HuH-7 (cell line): ENCODE data around the gene MSH3.
A peak's percentile ranks its signal among the peaks of the same experiment; 100 is the strongest.
"Not testable (repeated sequence)": the region's sequence is repeated elsewhere in the genome, so short reads cannot be mapped to it uniquely, and the experiment has no call there.

Experiments used
- DNase-seq: peaks from one replicate; pipeline ENCODE4 v3.0.0; 2011; ENCODE audit warnings: low spot score

The MSH3 gene

DNA sequence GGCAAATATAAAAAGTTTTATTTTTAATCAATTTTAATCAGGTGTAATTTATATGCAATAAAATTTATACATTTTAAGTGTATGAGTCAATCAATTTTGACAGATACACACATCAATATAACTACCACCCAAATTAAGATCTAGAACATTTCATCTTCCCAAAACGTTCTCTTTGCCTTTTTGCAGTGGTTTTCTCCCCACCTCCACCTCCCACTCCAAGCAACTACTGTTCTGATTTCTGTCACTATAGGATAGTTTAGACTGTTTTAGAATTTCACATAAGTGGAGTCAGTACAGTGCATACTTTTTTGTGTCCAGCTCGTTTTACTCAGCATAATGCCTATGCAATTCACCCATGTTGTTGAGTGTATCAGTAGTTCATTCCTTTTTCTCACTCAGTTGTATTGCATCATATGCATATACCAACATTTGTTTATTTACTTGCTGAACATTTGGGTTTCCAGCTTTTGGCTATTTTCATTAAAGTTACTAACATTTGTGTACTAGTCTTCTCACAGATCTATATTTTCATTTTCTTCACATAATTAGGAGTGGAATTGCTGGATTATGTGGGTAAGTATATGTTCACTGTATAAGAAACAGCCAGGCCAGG, 52.5 kb downstream of the MSH3 start:
- DNase-seq, result no peak

DNA sequence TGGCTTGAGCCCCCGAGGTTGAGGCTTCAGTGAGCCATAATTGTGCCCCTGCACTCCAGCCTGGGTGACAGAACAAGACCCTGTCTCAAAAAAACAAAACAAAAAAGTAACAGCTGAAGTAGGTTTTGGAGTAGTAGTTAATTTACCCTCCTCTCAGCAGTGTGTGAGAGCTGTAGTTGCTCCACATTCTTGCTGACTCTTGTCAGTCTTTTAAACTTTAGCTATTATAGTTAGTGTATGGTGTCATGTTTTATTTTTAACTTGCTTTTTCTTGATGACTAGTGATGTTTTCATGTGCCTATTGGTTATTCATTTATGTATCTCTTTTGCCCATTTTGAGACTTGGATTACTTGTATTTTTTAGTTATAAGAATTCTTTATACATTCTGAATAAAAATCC, 53.2 kb downstream of the MSH3 start:
- DNase-seq, result no peak

DNA sequence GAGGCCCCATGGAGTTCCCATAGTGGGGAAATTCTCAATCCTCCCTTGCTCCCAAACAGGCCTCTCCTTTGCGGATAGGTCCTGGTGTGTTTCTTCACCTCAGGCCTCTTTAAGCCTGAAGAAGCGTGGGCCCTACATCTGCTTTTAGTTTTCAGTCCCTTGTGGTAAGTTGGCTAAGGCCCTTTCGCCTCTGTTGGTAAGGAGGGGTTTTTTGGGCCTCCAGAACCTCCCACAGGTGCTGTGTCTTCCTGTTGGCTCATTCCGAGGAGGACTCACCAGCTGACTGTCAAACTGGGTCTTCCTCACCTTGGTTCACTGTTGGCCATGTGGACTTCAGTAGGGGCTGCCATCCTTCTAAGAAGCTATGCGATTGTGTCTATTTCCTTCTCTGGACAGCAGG, 56.8 kb downstream of the MSH3 start:
- no peak for DNase-seq

DNA sequence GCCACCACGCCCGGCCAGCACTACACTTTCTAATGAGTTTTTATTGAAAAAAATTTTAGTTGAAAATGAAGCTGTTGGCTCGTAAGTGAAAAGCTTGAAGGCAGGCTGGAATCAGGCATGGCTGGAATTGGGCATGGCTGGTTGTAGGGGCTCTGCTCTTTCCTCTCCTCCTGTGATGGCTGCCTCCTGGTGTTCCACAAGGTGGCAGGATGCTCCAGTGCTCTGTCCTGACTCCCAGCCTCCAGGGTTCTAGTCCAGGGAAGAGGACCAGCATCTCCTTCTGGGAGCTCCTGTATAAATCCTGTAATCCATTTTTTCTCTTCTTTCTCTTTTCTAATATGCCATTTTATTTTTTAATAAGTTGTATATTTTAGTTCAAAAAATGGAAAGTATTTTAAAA, 57.5 kb downstream of the MSH3 start:
- peak; percentile 53 for DNase-seq

DNA sequence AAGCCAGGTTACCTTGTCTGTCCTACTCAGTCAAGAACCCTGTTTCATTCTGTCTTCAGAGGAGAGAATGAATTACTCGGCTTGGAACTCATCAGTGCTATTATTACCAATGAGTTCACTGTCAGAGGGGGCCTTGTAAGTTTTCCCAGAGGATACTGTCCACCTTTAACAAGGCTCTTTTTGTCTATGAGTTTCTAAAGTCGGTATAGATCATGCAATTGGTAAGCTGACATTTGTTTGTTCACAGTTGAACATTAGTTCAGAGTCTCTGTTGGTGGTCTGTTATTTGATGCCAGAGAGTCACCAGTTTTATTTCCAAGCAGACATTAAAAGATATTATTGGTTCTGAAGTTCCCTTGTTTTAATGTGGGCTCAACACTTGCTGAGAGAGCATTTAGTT, 58.5 kb downstream of the MSH3 start:
- no peak for DNase-seq

DNA sequence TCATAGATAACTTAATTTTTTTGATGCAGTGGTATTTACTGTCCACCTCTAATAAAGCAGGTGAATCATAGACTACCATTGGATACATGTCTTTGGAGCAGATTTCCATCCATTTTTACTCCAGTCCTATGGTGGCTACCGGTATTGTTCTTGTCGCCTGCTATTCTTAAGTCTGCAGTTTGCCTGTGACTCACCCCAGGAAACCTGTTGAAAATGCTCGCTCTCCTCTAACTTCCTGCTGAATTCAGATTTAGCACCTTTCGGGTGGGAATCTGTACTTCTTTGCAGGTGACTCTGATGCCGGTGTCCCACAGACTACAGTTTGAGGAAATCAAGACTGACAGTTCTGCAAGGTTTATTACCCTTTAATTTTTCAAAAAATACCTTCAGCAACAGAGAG, 59.2 kb downstream of the MSH3 start:
- no peak for DNase-seq

DNA sequence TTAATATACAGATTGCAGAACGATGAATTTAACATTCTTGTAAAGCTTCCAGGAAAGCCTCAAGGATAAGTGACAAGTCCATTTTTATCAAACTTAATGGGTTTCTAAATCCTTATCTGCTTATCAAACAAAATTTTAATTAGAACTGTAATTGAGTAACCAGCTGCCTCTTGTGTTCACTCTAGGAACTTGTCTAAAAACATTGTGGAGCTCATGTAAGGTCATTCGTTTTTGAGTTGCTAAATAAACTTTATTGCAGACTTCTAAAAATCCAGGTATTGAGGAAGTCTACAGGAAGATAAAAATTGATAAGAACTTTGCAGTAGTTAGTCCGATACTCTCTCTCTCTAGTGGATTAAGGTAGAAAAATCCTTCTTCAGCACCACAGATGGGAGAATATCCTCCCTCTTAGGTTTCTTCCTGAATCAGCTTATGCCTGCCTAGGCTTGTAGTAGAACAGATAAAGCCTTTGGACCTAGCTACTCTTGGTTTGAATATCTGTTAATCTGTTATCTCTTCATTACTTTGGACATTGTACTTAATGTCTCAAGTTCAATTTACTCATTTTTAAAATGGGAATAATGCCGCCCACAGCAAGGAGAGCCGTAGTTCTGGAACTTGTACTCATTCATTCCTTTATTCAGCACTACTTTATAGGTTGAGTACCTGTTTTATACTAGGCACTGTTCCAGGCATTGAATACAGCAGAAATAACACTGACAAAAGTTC, 60.3 kb downstream of the MSH3 start:
- no peak for DNase-seq

DNA sequence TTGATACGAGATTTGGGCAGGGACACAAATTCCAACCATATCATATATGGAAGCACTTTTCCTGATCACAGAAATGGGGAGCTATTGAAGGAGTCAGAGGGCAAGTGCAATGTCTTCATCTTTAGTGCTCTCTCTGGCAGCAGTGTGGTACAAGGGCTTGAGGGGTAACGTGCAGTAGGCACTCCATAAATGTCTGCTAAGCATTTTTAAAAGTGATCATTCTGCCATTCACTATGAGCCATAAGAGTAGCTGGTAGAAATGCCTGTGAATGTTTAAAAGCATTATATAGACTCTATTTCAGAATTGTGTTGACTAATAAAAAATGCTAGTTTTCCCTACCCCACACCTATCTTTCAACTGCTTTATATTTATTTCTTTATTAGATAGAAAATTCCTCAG, 61.4 kb downstream of the MSH3 start:
- DNase-seq, result no peak

DNA sequence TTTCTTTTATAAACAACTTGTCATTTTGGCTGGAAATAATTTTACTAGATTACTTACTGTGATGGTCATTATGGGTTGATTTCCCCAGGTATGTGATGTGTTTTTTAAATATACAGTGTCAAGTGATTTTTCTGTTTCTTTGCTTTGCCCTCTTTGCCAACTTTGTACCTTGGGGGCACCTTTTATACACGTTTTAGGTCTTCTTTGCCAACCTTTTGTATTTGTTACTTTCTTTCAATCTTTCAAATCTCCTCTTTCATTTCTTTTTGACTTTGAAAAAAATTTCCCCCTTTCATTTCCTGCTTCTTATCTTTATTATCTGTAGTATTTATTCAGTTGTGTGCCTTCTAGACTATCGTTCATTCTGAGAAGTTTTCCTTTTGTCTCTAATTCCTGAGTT, 65.7 kb downstream of the MSH3 start:
- no peak for DNase-seq

DNA sequence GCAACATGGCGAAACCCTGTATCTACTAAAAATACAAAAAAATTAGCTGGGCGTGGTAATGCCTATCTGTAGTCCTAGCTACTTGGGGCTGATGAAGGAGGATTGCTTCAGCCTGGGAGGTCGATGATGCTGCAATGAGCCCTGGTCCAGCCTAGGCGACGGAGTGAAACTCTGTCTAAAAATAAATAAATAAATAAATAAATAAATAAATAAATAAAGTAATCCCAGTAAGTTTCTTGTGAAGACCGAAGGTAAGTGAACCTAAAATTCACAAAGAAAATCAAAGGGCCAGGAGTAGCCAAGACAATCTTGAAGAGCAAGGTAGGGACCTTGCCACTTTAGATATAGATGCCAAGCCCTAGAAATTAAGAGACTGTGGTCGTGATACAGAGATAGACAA, 68.5 kb downstream of the MSH3 start:
- no peak for DNase-seq

DNA sequence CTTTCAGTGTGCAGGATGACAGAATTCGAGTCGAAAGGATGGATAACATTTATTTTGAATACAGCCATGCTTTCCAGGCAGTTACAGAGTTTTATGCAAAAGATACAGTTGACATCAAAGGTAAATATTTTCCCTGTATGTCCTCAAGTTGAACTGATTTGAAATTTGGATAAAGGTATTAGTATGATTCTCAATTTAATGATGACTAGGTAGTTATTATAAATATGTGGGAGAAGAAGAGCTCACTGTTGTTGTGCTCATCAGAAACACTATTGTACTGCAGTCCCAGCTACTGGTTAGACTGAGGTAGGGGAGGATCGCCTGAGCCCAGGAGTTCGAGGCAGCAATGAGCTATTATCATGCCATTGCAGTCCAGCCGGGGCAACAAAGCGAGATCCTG, 71.0 kb downstream of the MSH3 start:
- no peak for DNase-seq

DNA sequence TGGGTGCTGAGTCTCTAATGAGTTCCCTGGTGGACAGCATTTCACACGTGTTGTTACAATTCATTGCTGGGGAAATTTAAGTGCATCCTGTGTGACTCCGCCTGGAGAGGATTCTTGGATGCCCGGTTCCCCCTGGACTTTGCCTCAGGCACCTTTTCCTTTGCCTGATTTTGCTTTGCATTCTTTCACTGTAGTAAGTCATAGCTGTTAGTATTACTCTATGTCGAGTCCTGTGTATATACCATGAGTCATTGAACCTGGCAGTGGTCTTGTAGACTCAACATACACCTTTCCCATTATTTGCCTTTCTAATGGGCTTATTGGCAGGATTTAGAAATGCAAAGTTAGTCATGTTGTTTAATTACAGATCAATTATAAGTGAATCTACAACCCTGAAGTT, 82.3 kb downstream of the MSH3 start:
- DNase-seq, result no peak

DNA sequence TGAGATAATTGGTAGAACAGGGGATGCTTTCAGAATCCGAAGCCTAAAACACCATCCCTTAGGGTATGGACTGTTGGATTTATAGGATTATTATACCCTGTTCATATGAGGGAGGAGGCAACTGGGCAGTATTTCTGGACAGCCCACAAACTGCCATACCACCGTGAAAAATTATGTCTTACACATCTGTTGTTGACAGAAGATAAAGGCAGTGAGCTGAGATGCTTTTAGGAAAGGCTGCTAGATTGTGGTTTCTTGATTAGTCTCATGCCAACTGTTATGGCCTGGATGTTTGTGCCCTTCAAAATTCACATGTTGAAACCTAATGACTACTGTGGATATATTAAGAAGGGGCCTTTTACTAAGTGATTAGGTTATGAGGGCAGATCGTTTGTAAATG, 84.0 kb downstream of the MSH3 start:
- no peak for DNase-seq

DNA sequence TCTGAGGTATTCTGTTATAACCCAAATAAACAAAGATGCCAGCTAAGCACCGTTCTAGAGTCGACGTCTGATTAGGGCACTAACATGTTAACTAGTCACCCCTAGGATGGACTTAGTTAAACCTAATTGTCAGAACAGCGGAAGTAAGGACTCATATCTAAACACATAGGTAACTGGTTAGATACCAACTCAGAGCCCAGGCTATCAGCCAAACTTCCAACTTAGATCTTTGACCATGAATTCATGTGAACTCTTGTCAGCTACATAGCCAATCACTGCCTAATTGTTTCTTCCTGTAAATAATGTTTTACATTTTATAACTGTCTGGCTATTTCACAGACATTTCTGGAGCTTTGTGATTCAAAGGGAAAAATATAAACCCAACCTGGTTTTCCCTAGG, 84.6 kb downstream of the MSH3 start:
- DNase-seq, result no peak

DNA sequence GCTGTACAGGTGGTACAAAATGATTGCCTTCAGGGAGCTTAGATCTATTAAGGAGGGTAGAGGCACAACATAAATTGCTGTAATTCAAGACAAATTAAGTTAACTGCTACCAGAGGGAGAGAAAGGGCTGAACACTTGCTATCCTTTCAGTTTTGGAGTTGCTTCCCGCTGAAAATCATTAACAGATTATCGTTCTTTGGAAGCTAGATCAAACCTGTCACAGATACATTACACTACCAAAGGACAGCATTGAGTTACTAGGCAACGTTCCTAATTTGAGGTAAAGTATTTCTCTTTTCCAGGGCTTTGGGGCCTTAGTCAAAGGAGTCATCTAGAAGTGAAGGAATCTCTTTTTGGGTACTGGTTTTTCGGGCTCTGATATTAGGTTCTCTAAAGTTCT, 85.0 kb downstream of the MSH3 start:
- DNase-seq, result no peak

DNA sequence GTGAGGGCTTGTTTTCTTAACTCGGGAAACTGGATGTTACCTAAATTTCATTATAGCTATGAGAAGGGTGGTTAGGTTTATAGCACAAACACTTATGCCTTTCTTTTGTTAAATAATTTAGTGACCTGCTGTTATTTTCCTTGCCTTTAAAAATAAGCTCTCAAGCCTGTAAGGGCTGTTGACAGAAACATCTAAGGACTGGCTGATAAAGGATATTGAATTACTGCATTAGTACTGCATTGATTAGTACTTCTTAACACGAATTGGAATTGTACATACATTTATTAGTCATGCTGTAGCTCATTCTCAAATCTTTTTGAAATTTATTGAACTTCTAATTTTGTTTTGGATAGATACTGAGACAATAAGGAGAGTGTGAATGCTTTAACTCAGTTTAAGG, 85.4 kb downstream of the MSH3 start:
- no peak for DNase-seq

DNA sequence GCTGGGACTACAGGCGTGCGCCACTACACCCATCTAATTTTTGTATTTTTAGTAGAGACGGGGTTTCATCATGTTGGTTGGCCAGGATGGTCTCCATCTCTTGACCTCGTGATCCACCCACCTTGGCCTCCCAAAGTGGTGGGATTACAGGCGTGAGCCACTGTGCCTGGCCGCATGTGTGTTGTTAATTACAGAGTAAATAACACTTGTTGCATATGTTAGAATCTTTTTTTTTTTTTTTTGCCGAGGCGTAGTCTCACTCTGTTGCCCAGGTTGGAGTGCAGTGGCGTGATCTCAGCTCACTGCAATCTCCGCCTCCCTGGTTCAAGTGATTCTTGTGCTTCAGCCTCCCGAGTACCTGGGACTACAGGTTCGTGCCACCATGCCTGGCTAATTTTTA, 86.0 kb downstream of the MSH3 start:
- not testable (repeated sequence) for DNase-seq

DNA sequence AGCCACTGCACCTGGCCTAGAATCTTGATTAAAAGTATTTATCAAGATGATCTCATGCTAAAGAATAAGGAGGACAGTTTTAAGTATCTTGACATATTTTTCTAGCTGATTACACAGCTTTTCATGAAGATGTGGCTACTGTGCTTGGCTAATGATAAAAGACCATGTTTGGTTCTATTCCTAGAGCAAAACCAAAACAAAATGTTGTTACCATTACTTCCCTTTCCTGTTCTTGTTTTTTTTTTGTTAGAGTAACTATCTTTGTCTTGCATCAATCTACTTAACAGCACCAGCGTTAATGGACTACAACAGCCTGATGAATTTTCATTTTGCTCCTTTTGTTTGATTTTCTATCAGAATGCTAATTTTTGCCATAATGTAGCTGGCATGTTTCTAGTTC, 86.5 kb downstream of the MSH3 start:
- DNase-seq, result no peak

DNA sequence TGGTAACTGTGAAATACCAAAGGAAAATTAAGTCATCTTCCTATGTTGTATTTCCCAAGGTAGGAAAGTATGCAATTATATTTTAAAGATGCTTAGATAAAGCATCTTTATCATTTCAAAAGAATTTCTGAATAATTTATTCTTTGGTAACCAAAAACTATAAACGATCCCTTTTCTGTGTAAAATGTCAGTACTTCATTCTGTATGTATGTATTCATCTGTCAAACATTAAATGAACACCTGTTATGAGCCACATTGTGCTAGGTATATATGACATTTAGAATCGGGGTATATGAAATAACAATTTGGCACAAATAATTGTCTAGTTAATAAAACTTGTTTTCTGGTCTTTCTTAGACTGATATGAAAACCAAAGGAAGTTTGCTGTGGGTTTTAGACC, 89.7 kb downstream of the MSH3 start:
- DNase-seq, result no peak

DNA sequence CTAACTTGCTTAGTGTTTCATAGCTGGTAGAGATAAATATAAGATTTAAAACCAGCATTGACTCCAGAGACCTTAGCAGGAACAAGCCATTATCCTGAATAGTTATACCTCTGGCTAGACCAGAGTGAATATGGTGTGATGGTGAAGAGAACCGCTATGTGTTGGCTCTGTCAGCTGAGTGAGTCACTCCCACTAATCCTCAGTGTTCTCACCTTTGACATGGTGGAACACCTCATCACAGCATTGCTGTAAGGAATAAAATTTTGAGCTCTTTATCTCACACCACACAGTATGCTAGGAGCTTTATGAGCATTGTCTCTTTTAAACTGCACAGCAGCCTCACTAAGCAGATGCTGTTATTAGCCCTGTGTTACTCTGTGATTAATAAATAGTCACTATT, 91.0 kb downstream of the MSH3 start:
- DNase-seq, result no peak

DNA sequence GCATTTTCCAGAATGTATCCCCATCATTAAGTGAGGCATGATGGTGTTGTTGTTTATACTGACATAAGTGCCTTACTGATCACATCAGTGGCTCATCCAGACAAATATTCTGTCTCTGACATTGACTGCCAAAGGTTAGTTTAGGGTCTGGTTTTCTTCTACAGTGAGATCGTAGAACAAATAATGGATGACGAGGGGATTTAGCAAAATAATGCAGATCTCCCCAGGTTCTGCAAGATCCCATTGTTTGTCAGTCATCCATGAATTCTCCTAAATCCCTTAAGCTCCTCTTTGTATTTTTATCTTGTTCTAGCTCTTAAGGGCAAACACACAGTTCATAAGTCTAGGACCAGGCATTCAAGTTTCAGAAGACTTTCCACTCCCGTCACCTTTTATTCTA, 93.5 kb downstream of the MSH3 start:
- no peak for DNase-seq

DNA sequence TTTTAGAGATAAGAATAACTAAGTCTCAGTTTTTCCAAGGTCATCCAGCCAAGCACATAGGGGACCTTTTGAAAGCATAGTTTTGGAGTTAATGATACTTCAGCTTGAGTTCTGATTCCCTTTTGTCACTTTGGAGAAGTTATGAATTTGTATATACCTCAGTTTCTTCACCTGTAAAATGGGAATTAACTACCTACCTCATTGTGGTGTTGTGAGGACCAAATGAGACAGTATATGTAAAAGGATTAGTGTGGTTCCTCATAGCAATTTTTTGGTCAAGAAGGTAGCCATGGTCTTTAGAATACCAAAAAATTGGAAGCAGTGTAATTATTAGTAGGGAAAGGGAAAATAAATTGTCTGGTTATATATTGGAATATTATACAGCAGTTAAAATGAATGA, 98.0 kb downstream of the MSH3 start:
- DNase-seq, result no peak

DNA sequence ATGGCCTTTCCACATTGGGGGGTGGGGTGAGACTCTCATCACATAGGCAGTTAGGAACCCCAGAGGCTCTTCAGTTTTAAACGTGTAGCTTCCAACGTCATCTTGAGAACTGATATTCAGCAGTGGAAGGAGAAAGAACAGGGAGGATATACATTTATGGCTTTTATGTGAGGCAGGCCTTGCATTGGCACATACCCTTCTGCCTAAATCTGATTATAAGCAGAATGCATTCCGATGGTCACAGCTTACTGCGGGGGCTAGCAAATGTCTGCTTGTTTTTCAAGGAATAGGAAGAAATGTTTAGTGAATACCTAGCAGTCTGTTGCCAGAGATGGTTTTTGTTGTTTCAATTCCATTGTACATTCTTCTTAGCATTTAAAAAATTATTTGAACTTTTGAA, 99.3 kb downstream of the MSH3 start:
- DNase-seq, result no peak

DNA sequence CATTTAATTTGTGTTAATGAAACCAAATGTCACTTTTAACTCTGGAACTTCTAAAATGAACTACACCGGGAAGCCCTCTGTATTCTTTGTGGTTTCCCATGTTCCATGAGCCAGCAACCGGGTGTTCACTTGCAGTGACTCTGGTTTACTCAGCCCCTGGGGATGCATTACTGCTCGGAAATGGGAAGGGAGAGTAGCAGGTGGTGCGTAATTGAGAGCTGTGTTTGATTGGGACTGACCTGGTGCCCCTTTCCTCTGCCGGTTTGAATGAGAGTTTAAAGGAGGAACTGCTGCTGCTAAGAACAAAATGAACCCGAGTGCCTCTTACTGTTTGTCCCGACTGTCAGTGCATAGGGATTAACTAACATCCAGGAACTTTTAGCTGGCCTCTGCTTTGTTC, 100.4 kb downstream of the MSH3 start:
- no peak for DNase-seq
